ENCODE measurements around the gene MS4A15.
"Not testable (repeated sequence)": the region's sequence is repeated elsewhere in the genome, so short reads cannot be mapped to it uniquely, and the experiment has no call there.

MS4A15 gene

GRCh38 chr11:60756307-60757032 lies at the start of gene MS4A15:
Gene MS4A15, plus strand, starts transcription at chr11:60756867. Its CDS starts 6,867 bp downstream, at chr11:60763734.
- DNase-seq (ENCODE audit: low read depth in 3 of 3) = no peak

GRCh38 chr11:60706931-60707330 lies 49.7 kb upstream of the MS4A15 start:
- DNase-seq (ENCODE audit: low read depth in 3 of 3) = no peak

GRCh38 chr11:60710482-60710881 lies 46.2 kb upstream of the MS4A15 start:
- DNase-seq (ENCODE audit: low read depth in 3 of 3) = no peak

GRCh38 chr11:60711276-60711675 lies 45.4 kb upstream of the MS4A15 start:
- DNase-seq (ENCODE audit: low read depth in 3 of 3) = no peak

- DNase-seq (ENCODE audit: low read depth in 3 of 3) = not testable (repeated sequence)
Observed at GRCh38 chr11:60713423-60713822, 43.2 kb upstream of the MS4A15 start.

- DNase-seq (ENCODE audit: low read depth in 3 of 3) = no peak
Observed at GRCh38 chr11:60717956-60718355, 38.7 kb upstream of the MS4A15 start.

- no peak for DNase-seq (ENCODE audit: low read depth in 3 of 3)
Observed at GRCh38 chr11:60718524-60719316, 37.9 kb upstream of the MS4A15 start.

GRCh38 chr11:60719391-60719790 lies 37.3 kb upstream of the MS4A15 start:
- DNase-seq (ENCODE audit: low read depth in 3 of 3) = no peak

GRCh38 chr11:60720460-60720859 lies 36.2 kb upstream of the MS4A15 start:
- no peak for DNase-seq (ENCODE audit: low read depth in 3 of 3)

GRCh38 chr11:60724420-60724819 lies 32.2 kb upstream of the MS4A15 start, which contains the start of gene MS4A18:
Gene MS4A18, plus strand, starts transcription at chr11:60724720.
- no peak for DNase-seq (ENCODE audit: low read depth in 3 of 3)

- DNase-seq (ENCODE audit: low read depth in 3 of 3) = no peak
Observed at GRCh38 chr11:60725592-60725991, 31.1 kb upstream of the MS4A15 start.

GRCh38 chr11:60731586-60731985 lies 25.1 kb upstream of the MS4A15 start:
- no peak for DNase-seq (ENCODE audit: low read depth in 3 of 3)

GRCh38 chr11:60734279-60734678 lies 22.4 kb upstream of the MS4A15 start:
- no peak for DNase-seq (ENCODE audit: low read depth in 3 of 3)

- no peak for DNase-seq (ENCODE audit: low read depth in 3 of 3)
Observed at GRCh38 chr11:60739114-60739513, 17.6 kb upstream of the MS4A15 start.

GRCh38 chr11:60740573-60740972 lies 16.1 kb upstream of the MS4A15 start:
- DNase-seq (ENCODE audit: low read depth in 3 of 3) = no peak

- no peak for DNase-seq (ENCODE audit: low read depth in 3 of 3)
Observed at GRCh38 chr11:60741421-60741820, 15.2 kb upstream of the MS4A15 start.

GRCh38 chr11:60743058-60743457 lies 13.6 kb upstream of the MS4A15 start:
- DNase-seq (ENCODE audit: low read depth in 3 of 3) = no peak

- no peak for DNase-seq (ENCODE audit: low read depth in 3 of 3)
Observed at GRCh38 chr11:60744114-60744513, 12.6 kb upstream of the MS4A15 start.

- no peak for DNase-seq (ENCODE audit: low read depth in 3 of 3)
Observed at GRCh38 chr11:60747359-60747873, 9.3 kb upstream of the MS4A15 start.

GRCh38 chr11:60748225-60748624 lies 8.4 kb upstream of the MS4A15 start:
- DNase-seq (ENCODE audit: low read depth in 3 of 3) = no peak

- no peak for DNase-seq (ENCODE audit: low read depth in 3 of 3)
Observed at GRCh38 chr11:60748821-60749220, 7.8 kb upstream of the MS4A15 start.

- DNase-seq (ENCODE audit: low read depth in 3 of 3) = no peak
Observed at GRCh38 chr11:60750911-60751310, 5.8 kb upstream of the MS4A15 start.

GRCh38 chr11:60753309-60753708 lies 3.4 kb upstream of the MS4A15 start:
- no peak for DNase-seq (ENCODE audit: low read depth in 3 of 3)

All from stimulated activated CD4-positive, alpha-beta T cell treated with anti-CD3 and anti-CD28 coated beads, TNF-alpha, amount 100 ng/mL, for 48 hours (primary cell).